GM19023 (cell line): Measurements from ENCODE around the gene PPBP.

Experiments used
- ATAC-seq: cut with Tn5 transposase; IDR thresholded peaks from one replicate; pipeline ENCODE4 v1.9.1; 2021; ENCODE audit warnings: mild to moderate bottlenecking, moderate library complexity; ENCODE audit not compliant: unreplicated experiment

PPBP gene, protein sequence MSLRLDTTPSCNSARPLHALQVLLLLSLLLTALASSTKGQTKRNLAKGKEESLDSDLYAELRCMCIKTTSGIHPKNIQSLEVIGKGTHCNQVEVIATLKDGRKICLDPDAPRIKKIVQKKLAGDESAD

DNA sequence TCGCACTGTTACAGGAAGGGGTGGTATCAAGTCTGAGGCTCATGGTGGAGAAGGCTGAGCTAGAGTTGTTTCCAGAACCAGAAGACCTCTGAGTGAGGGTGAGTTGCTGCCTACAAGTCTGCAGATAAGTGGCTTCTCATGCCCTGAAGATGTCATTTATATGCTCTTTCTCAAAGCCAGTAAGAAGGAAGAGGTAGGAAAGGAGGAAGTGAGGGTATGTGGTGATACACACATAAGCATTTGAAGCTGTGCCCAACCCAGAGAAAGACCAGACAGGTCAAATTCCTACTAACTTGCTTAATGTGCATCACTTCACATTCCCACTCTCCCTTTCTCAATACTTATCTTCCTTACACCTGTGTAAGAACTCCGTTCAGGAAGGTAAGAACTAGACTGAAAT, at the start of gene PPBP:
Gene PPBP (minus strand): TSS at position 130 of the 400 bp plus-strand sequence. CDS start 87 bp downstream, at position 43.
- no peak for ATAC-seq

DNA sequence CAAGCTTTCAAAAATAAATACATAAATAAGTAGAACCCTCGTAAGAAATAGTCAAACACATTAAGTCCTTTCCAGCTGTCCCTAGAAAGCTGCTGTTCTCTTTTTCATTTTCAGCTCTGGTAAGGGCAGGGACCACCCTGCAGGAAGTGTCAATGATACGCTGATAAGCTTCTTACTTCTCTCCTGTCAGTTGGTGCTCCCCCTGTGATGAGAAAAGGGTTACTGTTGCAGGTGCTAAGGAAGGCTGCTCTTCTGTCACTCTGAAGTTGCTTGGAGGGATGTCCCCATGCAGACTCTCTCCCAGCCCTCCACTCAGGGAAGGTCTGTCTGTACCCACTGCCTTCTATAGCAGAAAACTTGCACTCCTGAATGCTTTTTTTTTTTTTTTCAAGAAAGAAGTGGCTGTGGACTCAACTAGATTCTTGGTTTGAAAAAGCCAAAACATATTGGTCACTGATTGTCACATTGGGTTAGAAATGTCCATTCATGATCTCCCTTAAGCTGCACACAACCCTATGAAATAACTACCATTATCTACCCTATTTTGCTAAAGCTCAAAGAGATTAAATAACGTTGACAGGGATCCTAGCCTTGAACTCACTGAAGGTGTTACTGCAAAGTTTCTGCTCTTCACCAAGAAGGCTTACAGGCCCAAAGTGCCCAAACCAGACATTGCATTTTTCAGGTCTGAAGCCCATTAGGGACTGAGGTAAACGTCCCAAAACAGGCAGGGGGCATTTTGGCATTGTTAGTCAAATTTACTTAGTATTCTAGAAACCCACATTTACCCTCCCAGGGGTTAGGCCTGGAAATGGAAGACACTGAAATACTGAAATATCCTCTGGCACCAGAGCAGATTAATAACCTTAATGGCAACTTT, 49.3 kb upstream of the PPBP start:
- no peak for ATAC-seq

DNA sequence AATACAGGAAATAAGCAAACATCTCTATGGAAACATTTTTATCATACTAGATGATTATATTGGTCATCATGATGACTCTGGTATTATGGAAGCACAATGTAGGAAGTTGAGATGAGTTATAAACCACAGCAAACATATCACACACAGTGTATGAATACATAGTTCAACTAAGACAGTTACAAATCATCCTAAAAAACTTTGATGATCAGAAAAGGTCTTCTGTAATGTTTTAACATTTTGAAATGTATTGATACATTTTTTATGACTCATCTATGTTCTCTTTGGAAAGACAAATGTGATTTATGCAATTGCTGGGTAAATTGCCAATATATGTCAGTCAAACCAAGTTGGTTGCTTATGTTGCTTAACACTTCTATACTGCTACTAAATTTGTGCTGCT, 45.7 kb upstream of the PPBP start:
- no peak for ATAC-seq

DNA sequence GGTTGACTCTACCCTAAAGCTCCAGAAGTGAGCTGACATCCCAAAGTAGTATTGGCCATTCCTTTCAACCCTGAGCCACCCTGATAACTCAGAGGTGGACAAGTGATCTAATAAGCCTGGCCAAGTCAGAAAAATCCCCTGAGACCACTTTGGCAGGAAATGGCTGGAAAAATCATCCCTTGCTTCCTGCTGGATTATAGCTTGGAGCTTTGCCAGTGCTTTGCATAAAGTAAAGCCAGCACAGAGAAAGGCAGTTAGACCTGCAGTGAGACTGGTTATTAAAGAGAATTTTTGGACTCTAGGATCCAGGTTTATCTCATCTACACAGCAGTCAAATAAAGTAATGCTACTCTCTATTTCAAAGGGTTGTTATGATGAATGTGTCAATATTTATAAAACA, 44.1 kb upstream of the PPBP start:
- no peak for ATAC-seq

DNA sequence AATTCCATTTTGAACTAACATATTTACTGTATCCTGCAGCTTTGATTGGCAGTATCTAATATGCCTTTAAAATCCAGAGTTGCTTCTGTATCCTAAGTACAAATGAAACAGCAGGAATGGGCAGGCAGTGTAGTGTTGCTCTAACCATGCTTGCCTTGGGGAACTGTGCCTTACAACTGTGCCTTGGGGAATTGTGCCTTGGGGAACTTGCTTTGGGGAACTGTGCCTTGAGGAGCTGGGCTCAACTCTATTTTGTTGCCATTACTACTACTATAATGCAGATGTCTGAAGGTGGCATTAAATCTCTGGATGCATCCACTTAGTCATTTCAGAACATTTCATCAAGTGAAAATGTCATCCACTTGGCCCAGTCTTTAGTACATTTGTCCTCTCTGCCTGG, 43.6 kb upstream of the PPBP start:
- ATAC-seq = no peak

DNA sequence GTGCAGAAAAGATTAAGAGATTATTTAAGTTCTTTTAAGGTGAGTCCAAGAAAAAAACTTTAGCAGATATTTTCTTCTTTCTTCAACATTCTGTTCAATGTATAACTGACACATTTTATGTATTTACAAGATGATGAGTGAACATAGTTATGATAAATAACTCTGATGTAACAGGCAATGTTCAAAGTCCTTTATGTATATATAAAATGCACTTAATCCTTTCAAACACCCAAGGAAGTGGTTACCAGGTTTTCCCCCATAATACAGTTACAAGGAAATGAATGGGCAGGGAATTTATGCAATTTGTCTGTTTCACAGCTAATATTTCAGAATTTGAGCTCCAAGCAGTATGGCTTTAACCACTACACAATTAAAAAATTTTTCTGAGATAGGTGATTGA, 42.3 kb upstream of the PPBP start:
- ATAC-seq = no peak

DNA sequence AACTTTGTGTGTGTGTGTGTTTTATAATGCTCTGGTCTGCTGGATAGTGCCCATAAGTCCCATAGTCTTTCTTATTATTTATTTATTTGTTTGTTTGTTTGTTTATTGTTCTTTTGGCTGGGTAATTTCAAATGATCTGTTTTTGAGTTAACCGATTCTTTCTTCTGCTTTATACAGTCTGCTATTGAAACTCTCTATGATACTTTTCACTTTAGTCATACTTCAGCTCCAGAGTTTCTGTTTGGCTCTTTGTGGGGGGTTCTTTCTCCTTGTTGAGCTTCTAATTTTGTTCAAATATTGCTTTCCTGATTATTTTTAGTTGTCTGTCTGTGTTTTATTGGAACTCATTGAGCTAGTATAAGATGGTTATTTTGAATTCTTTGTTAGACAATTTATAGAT, 40.5 kb upstream of the PPBP start:
- no peak for ATAC-seq

DNA sequence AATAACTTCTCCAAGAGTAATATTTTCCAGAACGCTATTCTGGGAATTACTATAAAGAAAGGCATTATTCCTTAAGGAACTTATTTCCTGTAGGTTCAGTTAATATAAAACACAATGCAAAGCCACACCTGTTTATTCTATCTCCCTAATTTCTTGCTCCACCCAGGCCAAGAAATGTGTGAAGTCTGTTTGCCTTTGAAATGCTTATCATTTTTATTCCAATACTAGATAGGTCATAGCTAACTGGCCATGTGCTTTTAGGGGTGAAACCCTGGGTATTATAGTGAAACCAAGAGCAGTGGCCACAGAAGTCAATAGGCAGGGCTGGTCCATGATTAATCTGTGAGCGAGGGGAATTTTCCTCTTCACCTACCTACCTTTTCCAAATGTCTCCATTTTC, 35.7 kb upstream of the PPBP start:
- ATAC-seq = no peak

DNA sequence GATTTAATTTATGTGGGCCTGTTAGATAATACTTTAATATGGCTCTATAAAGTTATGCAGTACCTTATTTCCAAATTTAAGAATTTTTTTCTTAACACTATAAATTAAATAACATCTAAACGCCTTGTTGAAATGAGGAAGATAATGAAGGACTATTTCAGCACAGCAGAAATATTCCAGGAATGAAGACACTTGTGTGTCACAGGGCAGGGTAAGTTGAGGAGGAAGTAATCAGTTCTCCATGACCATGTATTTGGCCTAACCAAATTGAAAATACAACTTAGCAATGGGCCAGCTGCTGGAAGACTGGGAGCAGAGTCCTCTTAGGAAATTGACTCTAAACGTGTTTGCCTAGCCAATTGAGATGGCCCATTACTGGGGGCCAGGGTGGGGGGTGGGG, 33.6 kb upstream of the PPBP start:
- no peak for ATAC-seq

DNA sequence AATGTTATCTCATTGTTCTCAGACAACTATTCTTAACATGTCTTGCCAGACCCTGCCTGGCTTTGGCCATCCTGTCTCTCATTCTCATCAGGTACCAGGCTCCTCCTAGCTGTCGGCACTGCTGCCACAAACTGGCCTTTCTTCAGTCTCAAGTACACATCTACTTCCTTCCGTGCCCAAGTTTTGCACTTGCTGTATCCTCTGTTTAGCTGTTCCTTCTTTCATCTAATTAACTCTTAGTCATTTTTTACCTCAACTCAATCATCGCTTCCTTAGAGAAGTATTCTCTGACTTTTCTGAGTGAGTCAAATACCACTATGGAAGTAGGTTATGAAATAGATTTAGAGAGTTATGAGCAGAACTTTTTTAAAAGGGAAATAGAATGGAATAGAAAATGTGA, 30.8 kb upstream of the PPBP start:
- ATAC-seq = no peak

DNA sequence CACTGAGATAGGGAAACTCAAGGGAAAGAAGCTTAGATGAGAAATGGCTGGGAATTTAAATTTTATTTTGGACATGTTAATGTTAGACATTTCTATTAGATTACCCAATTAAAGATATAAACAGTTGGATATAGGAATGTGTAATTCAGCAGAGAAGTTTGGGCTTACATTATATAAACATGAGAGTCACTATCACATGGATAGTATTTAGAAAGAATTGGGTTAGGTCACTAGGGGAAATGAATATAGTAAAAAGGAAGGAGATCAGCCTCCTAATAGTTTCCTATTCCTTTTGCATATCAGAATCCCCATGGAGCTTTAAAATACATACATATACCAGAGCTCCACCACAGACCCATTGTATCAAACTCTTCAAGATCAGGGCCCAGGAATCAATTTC, 30.1 kb upstream of the PPBP start:
- ATAC-seq = no peak

DNA sequence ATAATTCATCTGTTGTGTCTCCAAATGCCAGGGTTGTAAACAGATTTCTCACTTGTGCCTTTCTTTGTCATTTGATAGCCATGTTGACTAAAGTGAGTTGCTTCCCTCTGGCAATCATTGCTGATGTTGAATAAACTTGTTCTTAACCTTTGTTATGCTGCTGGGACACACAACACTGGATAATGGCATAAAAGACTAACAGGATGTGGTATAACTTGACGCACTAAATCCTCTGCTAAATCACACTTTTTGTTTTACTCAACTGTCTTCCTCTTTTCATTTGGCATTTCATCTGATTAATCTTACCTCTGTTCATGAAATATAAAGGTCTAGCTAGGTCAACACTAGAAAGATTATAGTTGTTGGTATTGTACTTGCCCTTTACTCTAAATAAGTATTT, 28.1 kb upstream of the PPBP start:
- no peak for ATAC-seq

DNA sequence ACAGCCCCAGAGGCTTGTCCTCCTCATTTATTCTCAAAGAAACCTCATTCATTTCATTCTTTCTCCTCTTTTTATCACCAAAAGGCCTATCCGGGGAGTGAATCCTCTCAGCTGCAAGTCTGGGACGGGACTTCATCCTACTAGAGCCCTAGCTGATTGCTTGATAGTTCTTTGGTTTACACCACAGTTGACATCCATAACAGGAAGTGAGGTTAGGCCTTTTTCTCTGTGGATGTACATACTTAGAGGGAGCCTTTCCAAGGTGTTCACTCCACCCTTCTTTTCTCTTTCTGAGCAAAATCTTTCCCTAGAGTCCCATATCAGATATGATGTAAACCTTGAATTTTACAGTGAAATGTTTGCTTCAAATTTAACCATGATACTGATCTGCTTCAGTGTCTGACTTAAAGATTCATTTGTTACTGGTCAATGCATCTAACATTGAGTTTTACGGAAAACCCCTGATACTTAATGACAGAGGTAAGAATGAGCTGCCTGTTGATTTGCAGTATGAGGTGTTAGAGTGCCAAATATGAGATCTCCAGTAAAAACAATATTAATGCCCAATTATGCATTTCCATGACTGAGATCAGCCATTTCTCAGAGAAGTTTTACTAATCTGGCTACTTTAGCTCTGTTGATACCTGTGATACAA, 27.3 kb upstream of the PPBP start:
- no peak for ATAC-seq

DNA sequence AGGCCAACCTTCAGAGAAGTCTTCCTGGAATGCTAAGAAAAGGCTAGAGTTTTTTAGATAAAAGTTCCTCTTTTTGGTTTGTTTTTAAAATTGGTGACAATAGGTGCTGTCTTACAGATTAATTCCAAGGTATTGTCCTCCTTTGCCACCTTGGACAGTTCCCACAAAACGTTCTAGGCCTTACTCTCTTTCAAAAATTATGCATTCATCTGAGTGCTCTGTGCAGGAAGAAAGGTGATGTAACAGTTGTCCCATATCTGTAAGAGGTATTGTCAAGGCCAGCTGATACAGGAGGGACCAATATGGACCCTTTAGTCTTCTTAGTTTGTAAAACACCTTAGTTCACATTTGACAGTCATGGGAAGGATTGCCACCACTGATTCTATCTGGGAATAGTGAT, 26.3 kb upstream of the PPBP start:
- ATAC-seq = no peak

DNA sequence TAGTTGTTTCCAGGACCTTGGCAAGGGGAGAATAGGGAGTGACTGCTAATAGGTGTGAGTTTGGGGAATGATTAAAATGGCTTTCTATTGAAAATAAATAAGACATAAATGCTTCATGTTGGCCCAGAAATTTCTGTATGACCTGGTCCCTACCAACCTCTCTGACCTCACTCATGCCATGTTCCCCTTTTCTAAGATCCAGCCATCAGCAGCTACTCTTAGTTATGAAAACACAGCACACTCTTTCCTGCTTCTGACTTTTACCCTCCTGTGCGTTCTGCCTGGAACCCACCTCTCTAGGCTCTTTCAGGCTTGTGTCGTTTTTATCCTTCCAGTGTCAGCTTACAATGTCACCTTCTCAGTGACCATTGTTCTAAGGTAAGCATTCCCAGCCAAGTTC, 25.3 kb upstream of the PPBP start:
- ATAC-seq = no peak

DNA sequence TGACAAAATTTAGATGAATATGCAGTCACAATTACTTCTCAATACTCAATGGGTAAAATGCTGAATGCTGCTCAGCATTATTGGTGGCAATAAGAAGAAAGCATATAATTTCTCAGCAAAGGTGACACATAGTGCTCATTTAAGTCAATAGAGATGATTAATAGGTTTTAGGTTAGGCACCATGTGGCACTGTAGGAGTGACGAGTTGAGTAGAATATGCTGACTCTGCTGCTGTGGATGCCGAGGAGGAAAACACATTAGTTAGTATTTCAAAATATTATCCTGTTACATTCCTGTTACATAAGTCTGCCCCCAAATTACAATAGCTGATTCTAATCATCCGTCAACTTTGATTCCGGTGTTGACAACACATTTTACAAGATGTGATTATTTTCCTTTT, 24.1 kb upstream of the PPBP start:
- no peak for ATAC-seq

DNA sequence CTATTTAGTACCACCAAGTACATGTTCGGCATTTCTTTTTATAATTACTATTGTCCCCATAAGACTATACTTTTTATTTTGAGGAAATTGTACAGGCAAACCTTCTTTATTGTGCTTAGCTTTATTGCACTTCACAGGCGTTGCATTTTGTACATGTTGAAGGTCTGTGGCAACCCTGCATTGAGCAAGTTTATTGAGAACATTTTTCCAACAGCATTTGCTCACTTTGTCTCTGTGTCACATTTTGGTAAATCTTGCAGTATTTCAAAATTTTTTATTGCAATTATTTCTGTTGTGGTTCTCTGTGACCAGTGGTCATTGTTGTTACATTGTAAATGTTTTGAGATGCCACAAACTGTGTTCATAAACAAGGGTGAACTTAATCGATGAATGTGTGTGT, 21.3 kb upstream of the PPBP start:
- ATAC-seq = no peak

DNA sequence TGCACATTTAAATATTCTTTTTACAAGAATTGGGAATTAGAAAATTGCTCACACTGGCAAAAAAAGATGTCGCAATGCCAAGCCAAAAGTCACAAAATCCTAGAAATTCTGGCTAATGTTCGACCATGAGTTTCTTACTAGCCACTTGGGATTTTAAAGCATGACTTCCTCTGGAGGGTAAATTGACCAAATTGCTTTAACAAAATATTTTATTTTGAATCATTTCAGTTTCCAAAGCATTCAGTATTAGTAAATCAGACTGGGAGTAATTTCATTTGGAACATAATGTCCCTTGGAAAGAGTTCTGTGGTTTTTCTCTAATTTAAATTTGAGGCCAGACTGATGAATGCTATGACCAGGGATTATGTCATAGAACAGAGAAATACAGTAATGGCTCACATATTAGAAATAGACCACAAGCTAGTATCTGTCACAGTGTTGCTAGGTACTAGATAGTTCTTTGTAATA, 18.1 kb upstream of the PPBP start:
- ATAC-seq = no peak

DNA sequence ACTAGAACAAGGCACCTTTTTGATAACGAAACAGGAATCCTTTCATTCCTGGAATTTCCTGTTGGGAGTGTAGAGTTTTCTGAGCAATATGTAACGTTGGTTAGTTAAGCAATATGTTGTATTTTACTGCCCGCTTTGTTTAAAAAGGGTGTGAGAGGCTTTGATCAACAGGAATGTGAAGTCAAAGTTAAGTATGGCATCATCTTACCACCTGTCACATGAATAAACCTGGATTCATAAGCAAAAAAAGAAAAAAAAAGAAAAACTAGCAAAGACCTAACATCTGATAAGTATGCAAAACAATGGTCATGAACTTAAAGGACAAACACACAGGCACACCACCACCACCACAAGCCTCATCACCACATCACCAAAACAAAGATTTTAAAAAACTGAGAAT, 17.5 kb upstream of the PPBP start:
- ATAC-seq = no peak

DNA sequence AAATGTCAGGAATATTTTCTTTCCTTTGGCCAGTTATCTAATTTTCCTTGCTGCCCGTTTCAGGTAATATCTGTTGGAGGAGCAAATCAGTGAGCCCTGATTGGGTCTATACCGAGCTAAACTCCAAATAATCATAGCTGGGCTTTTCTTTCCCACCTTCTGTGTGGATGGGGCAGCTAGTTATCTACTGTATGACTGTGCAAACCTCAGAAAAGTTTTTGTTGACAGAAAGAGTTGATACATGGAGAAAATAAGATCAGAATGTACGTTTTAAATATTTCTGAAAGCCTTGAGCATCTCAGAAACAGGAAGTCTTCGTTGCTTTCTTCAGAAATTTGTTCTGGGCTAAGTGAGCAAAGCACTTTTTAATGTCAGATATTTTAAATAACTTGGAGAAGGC, 16.7 kb upstream of the PPBP start:
- ATAC-seq = no peak

DNA sequence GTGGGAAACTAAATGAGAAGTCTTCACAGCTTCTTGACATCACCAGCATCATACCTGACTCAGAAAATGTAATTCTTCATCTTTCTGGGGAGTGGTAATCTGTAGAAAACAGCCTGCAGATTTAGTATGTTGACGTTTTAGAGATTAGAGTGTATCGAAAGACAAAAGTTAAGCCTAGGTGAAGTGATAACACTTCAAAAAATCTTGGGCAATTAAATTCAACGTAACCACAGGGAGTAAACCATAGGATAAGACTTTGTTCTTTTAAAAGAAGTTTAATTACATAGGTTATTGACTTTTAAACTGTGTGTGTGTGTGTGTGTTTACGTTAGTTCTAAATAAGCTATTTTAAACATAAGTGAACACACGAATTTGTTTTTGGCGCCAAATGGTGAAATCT, 12.3 kb upstream of the PPBP start:
- ATAC-seq = no peak
